Karpas-422 (cell line): Measurements from ENCODE around the gene MDC1. TPM values are rescaled to one million over a fixed set of nuclear protein-coding genes. Genes with fewer than 3 reads are reported as not detected.
"Not testable (repeated sequence)": the region's sequence is repeated elsewhere in the genome, so short reads cannot be mapped to it uniquely, and the experiment has no call there.

ENCODE experiments used
- DNase-seq: peaks from one replicate; pipeline ENCODE4 v3.0.0-alpha.2; 2015
- H2AFZ ChIP-seq: fragments of 200-600 bp; sonication (generic); 2 replicates; pipeline ENCODE4 v1.6.1; 2014; ENCODE audit warnings: antibody characterized with exemption, low read length, mixed read lengths
- H3K27ac ChIP-seq: fragments of 200-600 bp; sonication (generic); 2 replicates; pipeline ENCODE4 v1.5.1; 2014; ENCODE audit warnings: mild to moderate bottlenecking, low read length, moderate library complexity
- H3K27me3 ChIP-seq: fragments of 200-600 bp; sonication (generic); 2 replicates; pipeline ENCODE4 v1.6.1; 2014; ENCODE audit warnings: low read length, mixed read lengths
- H3K36me3 ChIP-seq: fragments of 200-600 bp; sonication (generic); 2 replicates; pipeline ENCODE4 v1.6.1; 2014; ENCODE audit warnings: low read length, mixed read lengths; ENCODE audit not compliant: insufficient read depth
- H3K4me1 ChIP-seq: fragments of 200-600 bp; sonication (generic); 2 replicates; pipeline ENCODE4 v1.6.1; 2014; ENCODE audit warnings: mild to moderate bottlenecking, low read length, mixed read lengths
- H3K4me2 ChIP-seq: fragments of 200-600 bp; sonication (generic); 2 replicates; pipeline ENCODE4 v1.6.1; 2014; ENCODE audit warnings: low read length, low read depth, mild to moderate bottlenecking; ENCODE audit not compliant: poor library complexity, severe bottlenecking
- H3K4me3 ChIP-seq: fragments of 200-600 bp; sonication (generic); 2 replicates; pipeline ENCODE4 v1.5.1; 2014; ENCODE audit warnings: mild to moderate bottlenecking, antibody characterized with exemption, low read length, mixed read lengths
- H3K79me2 ChIP-seq: fragments of 200-600 bp; sonication (generic); 2 replicates; pipeline ENCODE4 v1.6.1; 2014; ENCODE audit warnings: mild to moderate bottlenecking, low read length, mixed read lengths
- H3K9ac ChIP-seq: fragments of 200-600 bp; sonication (generic); 2 replicates; pipeline ENCODE4 v1.6.0; 2014; ENCODE audit warnings: low read length
- H3K9me2 ChIP-seq: fragments of 200-600 bp; sonication (generic), shearing (Covaris generic); replicated peaks from 2 replicates; pipeline ENCODE4 v1.6.0; 2014; ENCODE audit warnings: mild to moderate bottlenecking, low read length, moderate library complexity; ENCODE audit not compliant: insufficient read depth
- H3K9me3 ChIP-seq: fragments of 300-700, 200-600 bp; sonication (generic); 2 replicates; pipeline ENCODE4 v1.6.1; 2014; ENCODE audit warnings: low read length, mixed read lengths
- H4K20me1 ChIP-seq: fragments of 200-600 bp; sonication (generic); 2 replicates; pipeline ENCODE4 v1.6.1; 2014; ENCODE audit warnings: mild to moderate bottlenecking, antibody characterized with exemption, low read length, low read depth; ENCODE audit not compliant: insufficient read depth
- total RNA-seq: library from RNA; depleted of rRNA; stranded (reverse); fragments of >200 nt; shearing (Covaris generic); gene quantifications from 2 replicates; pipeline ENCODE4 v1.2.3, GENCODE V29; 2014; ENCODE audit warnings: low replicate concordance

The MDC1 gene
- total RNA-seq, 1 experiment from 2014 or later = 11.0 TPM

GRCh38 chr6:30730601-30731435, 13.7 kb upstream of the MDC1 start:
- no peak overlapping the region for H3K27ac ChIP-seq
- H3K9me3 ChIP-seq = no peaks in the 10 kb centered on the region
- no peak overlapping the region for H3K4me3 ChIP-seq
- no peaks in the 10 kb centered on the region for H3K9me2 ChIP-seq
- DNase-seq = peak; percentile 86
- peaks cover 14% of the 10 kb centered on the region; the same call in 1 of the 2 replicates for H3K36me3 ChIP-seq
- H3K4me2 ChIP-seq = no peak overlapping the region
- H3K9ac ChIP-seq = no peak overlapping the region
- no peaks in the 10 kb centered on the region for H4K20me1 ChIP-seq
- H2AFZ ChIP-seq = no peak overlapping the region
- H3K4me1 ChIP-seq = peaks cover 5% of the 10 kb centered on the region; the same call in 1 of the 2 replicates
- no peaks in the 10 kb centered on the region for H3K27me3 ChIP-seq
- no peaks in the 10 kb centered on the region for H3K79me2 ChIP-seq

GRCh38 chr6:30727920-30728553, 11.0 kb upstream of the MDC1 start:
- H3K4me1 ChIP-seq = peaks cover 8% of the 10 kb centered on the region
- no peaks in the 10 kb centered on the region for H3K9me3 ChIP-seq
- H3K9ac ChIP-seq = no peak overlapping the region
- peaks cover 11% of the 10 kb centered on the region for H4K20me1 ChIP-seq
- H3K27ac ChIP-seq = no peak overlapping the region
- peaks cover 33% of the 10 kb centered on the region for H3K36me3 ChIP-seq
- H3K9me2 ChIP-seq = no peaks in the 10 kb centered on the region
- H3K79me2 ChIP-seq = peaks cover 5% of the 10 kb centered on the region; the same call in 1 of the 2 replicates
- no peak overlapping the region for H3K4me3 ChIP-seq
- H3K27me3 ChIP-seq = no peaks in the 10 kb centered on the region
- H3K4me2 ChIP-seq = no peak overlapping the region
- no peak overlapping the region for H2AFZ ChIP-seq
- peak; percentile 65 for DNase-seq

GRCh38 chr6:30726506-30727413, 9.7 kb upstream of the MDC1 start:
- Histone ChIP-seq H2AFZ (no peak overlapping the region), H3K4me1 (peaks cover 19% of the 10 kb centered on the region), H3K9me3 (no peaks in the 10 kb centered on the region), H3K4me2 (no peak overlapping the region), H4K20me1 (peaks cover 24% of the 10 kb centered on the region), H3K36me3 (peaks cover 38% of the 10 kb centered on the region), H3K4me3 (no peak overlapping the region), H3K27ac (no peak overlapping the region), H3K9me2 (no peaks in the 10 kb centered on the region), H3K79me2 (peaks cover 17% of the 10 kb centered on the region), H3K9ac (no peak overlapping the region), H3K27me3 (no peaks in the 10 kb centered on the region)
- peak; percentile 59 for DNase-seq

- peaks cover 17% of the 10 kb centered on the region for H3K4me1 ChIP-seq
- peaks cover 24% of the 10 kb centered on the region for H3K79me2 ChIP-seq
- no peak overlapping the region for H3K4me2 ChIP-seq
- H3K36me3 ChIP-seq = peaks cover 41% of the 10 kb centered on the region
- H2AFZ ChIP-seq = no peak overlapping the region
- H3K27me3 ChIP-seq = no peaks in the 10 kb centered on the region
- peaks cover 27% of the 10 kb centered on the region for H4K20me1 ChIP-seq
- H3K9me2 ChIP-seq = no peaks in the 10 kb centered on the region
- no peaks in the 10 kb centered on the region for H3K9me3 ChIP-seq
- DNase-seq = peak; percentile 76
- H3K9ac ChIP-seq = no peak overlapping the region
- no peak overlapping the region for H3K4me3 ChIP-seq
- no peak overlapping the region; the same call in 1 of the 2 replicates for H3K27ac ChIP-seq
These were observed 8.8 kb upstream of the MDC1 start for GRCh38 chr6:30725713-30726505.

- no peak overlapping the region for H3K4me3 ChIP-seq
- H3K4me2 ChIP-seq = no peak overlapping the region
- H3K9ac ChIP-seq = no peak overlapping the region
- peaks cover 32% of the 10 kb centered on the region for H3K79me2 ChIP-seq
- H3K27me3 ChIP-seq = no peaks in the 10 kb centered on the region
- H4K20me1 ChIP-seq = peaks cover 27% of the 10 kb centered on the region
- H2AFZ ChIP-seq = no peak overlapping the region
- H3K4me1 ChIP-seq = peaks cover 17% of the 10 kb centered on the region
- no peaks in the 10 kb centered on the region for H3K9me3 ChIP-seq
- H3K9me2 ChIP-seq = no peaks in the 10 kb centered on the region
- peaks cover 35% of the 10 kb centered on the region for H3K36me3 ChIP-seq
- H3K27ac ChIP-seq = peak overlapping the region; percentile 38
- peak; percentile 70 for DNase-seq
These were observed 8.0 kb upstream of the MDC1 start for GRCh38 chr6:30724906-30725667.

GRCh38 chr6:30723843-30724741, 7.0 kb upstream of the MDC1 start:
- DNase-seq = peak; percentile 60
- not testable (repeated sequence) for H2AFZ ChIP-seq, H3K4me3 ChIP-seq, H3K27me3 ChIP-seq, H3K4me2 ChIP-seq, H3K9me2 ChIP-seq, H3K9me3 ChIP-seq, H3K9ac ChIP-seq
- peaks cover 27% of the 10 kb centered on the region for H4K20me1 ChIP-seq
- H3K79me2 ChIP-seq = peaks cover 34% of the 10 kb centered on the region
- peak overlapping the region; percentile 38; the same call in 1 of the 2 replicates for H3K27ac ChIP-seq
- H3K36me3 ChIP-seq = peaks cover 30% of the 10 kb centered on the region
- peaks cover 25% of the 10 kb centered on the region for H3K4me1 ChIP-seq
